Hepatocyte (in vitro differentiated cells): Measurements from ENCODE around the gene TFDP1. TPM values are rescaled to one million over a fixed set of nuclear protein-coding genes. Genes with fewer than 3 reads are reported as not detected.

Experiments
- DNase-seq: peaks from one replicate; pipeline ENCODE4 v3.0.0-alpha.2; 2016; ENCODE audit warnings: low spot score
- H2AFZ ChIP-seq: fragments of 200-600 bp; sonication (generic); 2 replicates; pipeline ENCODE4 v1.6.0; 2016; ENCODE audit warnings: antibody characterized with exemption, mild to moderate bottlenecking
- H3K27ac ChIP-seq: fragments of 200-600 bp; sonication (generic); 2 replicates; pipeline ENCODE4 v1.5.1; 2016; ENCODE audit warnings: mild to moderate bottlenecking
- H3K27me3 ChIP-seq: fragments of 200-600 bp; sonication (generic); 2 replicates; pipeline ENCODE4 v1.6.1; 2016
- H3K36me3 ChIP-seq: fragments of 200-600 bp; sonication (generic); replicated peaks from 2 replicates; pipeline ENCODE4 v1.5.1; 2016; ENCODE audit warnings: low read depth; ENCODE audit not compliant: insufficient read depth
- H3K4me1 ChIP-seq: fragments of 200-600 bp; sonication (generic); 2 replicates; pipeline ENCODE4 v1.5.1; 2016; ENCODE audit warnings: mild to moderate bottlenecking, moderate library complexity; ENCODE audit not compliant: insufficient read depth
- H3K4me2 ChIP-seq: fragments of 200-600 bp; sonication (generic); 2 replicates; pipeline ENCODE4 v1.6.0; 2016
- H3K4me3 ChIP-seq: fragments of 200-600 bp; sonication (generic); 2 replicates; pipeline ENCODE4 v1.5.1; 2016; ENCODE audit warnings: mild to moderate bottlenecking
- H3K79me2 ChIP-seq: fragments of 200-600 bp; sonication (generic); 2 replicates; pipeline ENCODE4 v1.6.0; 2017; ENCODE audit warnings: mild to moderate bottlenecking
- H3K9me2 ChIP-seq: fragments of 200-600 bp; sonication (generic); replicated peaks from 2 replicates; pipeline ENCODE4 v1.6.0; 2017; ENCODE audit warnings: mild to moderate bottlenecking; ENCODE audit not compliant: insufficient read depth
- H3K9me3 ChIP-seq: fragments of 200-600 bp; sonication (generic); 2 replicates; pipeline ENCODE4 v1.5.1; 2016; ENCODE audit warnings: low read depth, mild to moderate bottlenecking
- H4K20me1 ChIP-seq: fragments of 200-600 bp; sonication (generic); 2 replicates; pipeline ENCODE4 v1.6.0; 2016; ENCODE audit warnings: mild to moderate bottlenecking; ENCODE audit not compliant: insufficient read depth, poor library complexity, severe bottlenecking
- CTCF ChIP-seq: fragments of 200-600 bp; sonication (generic); IDR thresholded peaks from 2 replicates; pipeline ENCODE4 v1.5.1; 2016; ENCODE audit warnings: antibody characterized with exemption, mild to moderate bottlenecking; ENCODE audit not compliant: poor library complexity
- EZH2 ChIP-seq: fragments of 200-600 bp; sonication (generic); IDR thresholded peaks from 2 replicates; pipeline ENCODE4 v1.6.1; 2016; ENCODE audit warnings: antibody characterized with exemption, mild to moderate bottlenecking, borderline replicate concordance
- EZH2phosphoT487 ChIP-seq: fragments of 200-600 bp; sonication (generic); IDR thresholded peaks from one replicate; pipeline ENCODE4 v1.6.1; 2018; ENCODE audit warnings: antibody characterized with exemption, mild to moderate bottlenecking, low read depth, moderate library complexity; ENCODE audit not compliant: unreplicated experiment, severe bottlenecking
- WGBS: methylation state at CpG from one replicate; pipeline ENCODE4 v1.1.6; 2016; ENCODE audit warnings: low lambda C conversion rate; ENCODE audit errors: missing lambda C conversion rate; 5-methylcytosine and 5-hydroxymethylcytosine counted together
- polyA plus RNA-seq: library from polyadenylated mRNA; unstranded; fragments of >200 nt; fragmentation: Nextera tagmentation; extraction: Ambion mirVana; gene quantifications from 2 replicates; pipeline ENCODE4 v1.2.1, GENCODE V29; 2016
- total RNA-seq: library from RNA; depleted of rRNA; stranded (reverse); fragments of >200 nt; gene quantifications from 2 replicates; pipeline ENCODE4 v1.2.3, GENCODE V29; 2014

Gene TFDP1
- total and polyA plus RNA-seq, 2 experiments from 2014 or later, result 54.0 to 62.9 TPM

- TF ChIP-seq EZH2 (no peak), CTCF (no peak)
- Histone ChIP-seq H3K27ac (no peak overlapping the region), H3K36me3 (no peaks in the 10 kb centered on the region), H3K79me2 (peaks cover 79% of the 10 kb centered on the region), H3K4me2 (no peak overlapping the region), H3K4me1 (no peaks in the 10 kb centered on the region), H4K20me1 (no peaks in the 10 kb centered on the region), H2AFZ (no peak overlapping the region), H3K27me3 (no peaks in the 10 kb centered on the region), H3K9me3 (no peaks in the 10 kb centered on the region), H3K4me3 (no peak overlapping the region), H3K9me2 (no peaks in the 10 kb centered on the region)
- DNase-seq, result no peak
- 97% methylated on average over 13 of the region's 13 CpGs for WGBS
Observed at GRCh38 chr13:113609616-113610015, 25.1 kb downstream of the TFDP1 start.

DNA sequence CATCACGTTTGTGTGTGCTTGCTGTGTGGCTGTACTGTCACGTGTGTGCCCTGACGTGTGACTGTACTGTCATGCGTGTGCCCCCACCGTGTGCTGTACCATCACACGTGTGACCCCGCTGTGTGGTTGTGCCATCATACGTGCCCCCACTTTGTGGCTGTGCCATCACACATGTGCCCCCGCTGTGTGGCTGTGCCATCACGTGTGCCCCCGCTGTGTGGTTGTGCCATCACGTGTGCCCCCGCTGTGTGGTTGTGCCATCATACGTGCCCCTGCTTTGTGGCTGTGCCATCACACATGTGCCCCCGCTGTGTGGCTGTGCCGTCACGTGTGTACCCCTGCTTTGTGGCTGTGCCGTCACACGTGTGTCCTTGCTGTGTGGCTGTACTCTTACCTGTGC, 25.7 kb downstream of the TFDP1 start:
- 99% methylated on average over 18 of the region's 19 CpGs for WGBS
- Histone ChIP-seq H3K27ac (no peak overlapping the region), H2AFZ (no peak overlapping the region), H3K27me3 (no peaks in the 10 kb centered on the region), H3K4me3 (no peak overlapping the region), H3K4me2 (no peak overlapping the region), H3K9me3 (no peaks in the 10 kb centered on the region), H3K79me2 (peaks cover 72% of the 10 kb centered on the region), H3K36me3 (no peaks in the 10 kb centered on the region), H3K4me1 (no peaks in the 10 kb centered on the region), H3K9me2 (no peaks in the 10 kb centered on the region), H4K20me1 (no peaks in the 10 kb centered on the region)
- no peak for TF ChIP-seq CTCF
- TF ChIP-seq EZH2phosphoT487, result no peak
- TF ChIP-seq EZH2, result no peak
- DNase-seq, result no peak

DNA sequence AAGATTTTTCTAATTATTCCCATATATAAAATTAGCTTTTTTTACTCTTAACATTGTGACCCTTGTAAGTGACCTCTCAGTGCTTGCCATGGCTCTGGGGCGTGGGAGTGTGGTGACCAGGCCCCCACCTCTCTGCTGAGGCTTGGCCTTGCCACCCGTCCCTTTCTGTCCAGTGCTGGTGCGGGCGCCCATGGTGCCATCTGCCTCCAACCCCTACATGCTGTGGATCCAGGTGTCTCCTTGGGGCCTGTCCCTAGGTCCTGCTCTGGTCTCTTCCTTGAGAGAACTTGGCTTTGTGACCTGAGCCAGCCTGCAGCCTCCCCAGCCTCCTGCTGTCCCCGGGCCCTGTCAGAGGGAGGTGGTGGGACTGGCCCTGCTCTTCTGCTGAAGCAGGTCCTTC, 27.4 kb downstream of the TFDP1 start:
- 94% methylated on average over 5 of the region's 5 CpGs for WGBS
- TF ChIP-seq CTCF, result no peak
- TF ChIP-seq EZH2phosphoT487, result no peak
- no peak for TF ChIP-seq EZH2
- Histone ChIP-seq H3K4me1 (peaks cover 5% of the 10 kb centered on the region), H3K4me2 (no peak overlapping the region), H4K20me1 (peaks cover 1% of the 10 kb centered on the region), H3K27ac (no peak overlapping the region), H3K9me3 (no peaks in the 10 kb centered on the region), H3K27me3 (no peaks in the 10 kb centered on the region), H3K79me2 (peaks cover 68% of the 10 kb centered on the region), H2AFZ (no peak overlapping the region), H3K4me3 (no peak overlapping the region), H3K36me3 (no peaks in the 10 kb centered on the region), H3K9me2 (no peaks in the 10 kb centered on the region)
- no peak for DNase-seq

- Histone ChIP-seq H2AFZ (no peak overlapping the region), H3K4me3 (no peak overlapping the region), H3K79me2 (peaks cover 64% of the 10 kb centered on the region), H3K4me2 (no peak overlapping the region), H3K9me3 (no peaks in the 10 kb centered on the region), H3K36me3 (no peaks in the 10 kb centered on the region), H3K27ac (no peak overlapping the region), H3K27me3 (no peaks in the 10 kb centered on the region), H3K4me1 (peaks cover 11% of the 10 kb centered on the region), H3K9me2 (no peaks in the 10 kb centered on the region), H4K20me1 (peaks cover 8% of the 10 kb centered on the region)
- TF ChIP-seq CTCF, result no peak
- TF ChIP-seq EZH2phosphoT487, result no peak
- TF ChIP-seq EZH2, result no peak
- DNase-seq, result no peak
- WGBS, result 81% methylated on average over 10 of the region's 10 CpGs
Observed at GRCh38 chr13:113612607-113613006, 28.1 kb downstream of the TFDP1 start.
